Thymus (tissue), 11 donors: ENCODE results near the gene FUBP3. TPM values are rescaled to one million over a fixed set of nuclear protein-coding genes. Genes with fewer than 3 reads are reported as not detected.

Source experiments
- DNase-seq, 9 donors: peaks; one replicate each; pipeline ENCODE4 v3.0.0-alpha.2; 2013; ENCODE audit warnings: low spot score in 9 of 9, low read depth in 6 of 9, missing footprints in 1 of 9
- H3K27ac ChIP-seq, 2 donors: one replicate each; pipeline ENCODE4 v1.5.1; 2013; ENCODE audit warnings: control low read depth in 1 of 2, low read depth in 1 of 2, low read length in 1 of 2, mild to moderate bottlenecking in 1 of 2, moderate library complexity in 1 of 2
- H3K27me3 ChIP-seq, 2 donors: one replicate each; pipeline ENCODE4 v1.5.1; 2013; ENCODE audit warnings: low read length in 1 of 2; ENCODE audit not compliant: control insufficient read depth in 2 of 2, insufficient read depth in 1 of 2
- H3K36me3 ChIP-seq, 2 donors: one replicate each; pipeline ENCODE4 v1.5.1; 2013; ENCODE audit warnings: low read length in 1 of 2, mild to moderate bottlenecking in 1 of 2, moderate library complexity in 1 of 2; ENCODE audit not compliant: control insufficient read depth in 2 of 2, insufficient read depth in 2 of 2
- H3K4me1 ChIP-seq, 2 donors: one replicate each; pipeline ENCODE4 v1.5.1; 2013; ENCODE audit warnings: low read length in 2 of 2; ENCODE audit not compliant: control insufficient read depth in 2 of 2, insufficient read depth in 2 of 2
- H3K4me3 ChIP-seq, 2 donors: one replicate each; pipeline ENCODE4 v1.5.1; 2013; ENCODE audit warnings: low read length in 2 of 2, control low read depth in 1 of 2, mild to moderate bottlenecking in 1 of 2
- H3K9me3 ChIP-seq, 2 donors: one replicate each; pipeline ENCODE4 v1.5.1; 2013; ENCODE audit warnings: low read length in 1 of 2, mild to moderate bottlenecking in 1 of 2; ENCODE audit not compliant: control insufficient read depth in 2 of 2, insufficient read depth in 1 of 2
- WGBS: extraction: QIAGEN DNeasy Blood & Tissue Kit; methylation state at CpG from one replicate; pipeline ENCODE4 v1.1.7; 2013; 5-methylcytosine and 5-hydroxymethylcytosine counted together
- polyA plus RNA-seq: library from polyadenylated mRNA; stranded (reverse); fragments of 200-250 nt; gene quantifications from one replicate; pipeline ENCODE4 v1.2.3, GENCODE V29; 2013
- total RNA-seq: library from RNA; stranded (reverse); fragments of 120-200 nt; gene quantifications from one replicate; pipeline ENCODE4 v1.2.4, GENCODE V29; 2013
- donor health status: healthy.

Gene FUBP3
- total and polyA plus RNA-seq, 2 donors = 24.2 to 26.1 TPM

DNA sequence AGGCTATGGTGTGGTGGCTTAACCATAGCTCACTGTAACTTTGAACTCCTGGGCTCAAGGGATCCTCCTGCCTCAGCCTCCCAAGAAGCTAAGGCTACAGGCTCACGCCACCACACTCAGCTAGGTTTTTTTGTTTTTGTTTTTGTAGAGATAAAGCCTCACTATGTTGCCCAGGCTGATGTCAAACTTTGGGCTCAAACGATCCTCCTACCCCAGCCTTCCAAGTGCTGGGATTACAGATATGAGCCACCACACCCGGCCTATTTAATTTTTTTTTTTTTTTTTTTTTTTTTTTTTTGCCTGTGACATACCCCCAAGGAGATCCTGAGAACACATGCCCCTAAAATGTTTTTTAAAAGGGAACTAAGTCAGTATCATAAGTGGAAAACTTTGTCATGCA is 10.4 kb downstream of the FUBP3 start:
- no peak overlapping the region for H3K27ac ChIP-seq
- no peaks in the 10 kb centered on the region for H3K4me1 ChIP-seq
- peaks cover 12 to 13% of the 10 kb centered on the region in 2 donors for H3K36me3 ChIP-seq
- WGBS = 97% methylated on average over 3 of the region's 3 CpGs
- no peak overlapping the region for H3K4me3 ChIP-seq
- DNase-seq = no peak
- H3K27me3 ChIP-seq = no peaks in the 10 kb centered on the region
- no peaks in the 10 kb centered on the region for H3K9me3 ChIP-seq

DNA sequence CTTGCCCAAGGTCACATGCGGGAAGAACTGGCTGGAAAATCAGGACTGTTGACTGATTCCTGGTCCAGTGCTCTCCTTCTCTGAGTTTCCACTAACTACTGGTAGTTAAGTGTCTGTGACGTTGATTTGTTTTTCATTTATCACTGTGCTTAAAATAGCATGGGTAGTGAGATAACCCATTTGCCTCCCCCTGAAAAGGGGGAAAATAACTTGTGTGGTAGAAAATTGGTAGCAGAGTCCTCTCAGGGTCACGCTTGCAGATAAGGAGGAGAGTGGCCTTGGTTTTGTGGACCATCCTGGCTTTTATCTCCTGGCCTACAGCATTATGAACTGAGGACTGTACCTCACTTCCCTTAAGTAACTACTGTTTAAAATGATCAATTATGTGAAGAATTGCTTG is 10.9 kb downstream of the FUBP3 start:
- DNase-seq = no peak
- H3K36me3 ChIP-seq = peaks cover 13 to 15% of the 10 kb centered on the region in 2 donors
- WGBS = 99% methylated on average over 3 of the region's 3 CpGs
- H3K9me3 ChIP-seq = no peaks in the 10 kb centered on the region
- no peak overlapping the region for H3K4me3 ChIP-seq
- no peaks in the 10 kb centered on the region for H3K27me3 ChIP-seq
- no peak overlapping the region for H3K27ac ChIP-seq
- H3K4me1 ChIP-seq = no peaks in the 10 kb centered on the region

GRCh38 chr9:130593020-130593419 is 13.6 kb downstream of the FUBP3 start:
- Histone ChIP-seq H3K4me1 (no peaks in the 10 kb centered on the region), H3K27ac (no peak overlapping the region), H3K36me3 (peaks cover 20 to 34% of the 10 kb centered on the region in 2 donors), H3K4me3 (no peak overlapping the region), H3K9me3 (no peaks in the 10 kb centered on the region), H3K27me3 (no peaks in the 10 kb centered on the region)
- DNase-seq = no peak
- WGBS = 98% methylated on average over 2 of the region's 2 CpGs

DNA sequence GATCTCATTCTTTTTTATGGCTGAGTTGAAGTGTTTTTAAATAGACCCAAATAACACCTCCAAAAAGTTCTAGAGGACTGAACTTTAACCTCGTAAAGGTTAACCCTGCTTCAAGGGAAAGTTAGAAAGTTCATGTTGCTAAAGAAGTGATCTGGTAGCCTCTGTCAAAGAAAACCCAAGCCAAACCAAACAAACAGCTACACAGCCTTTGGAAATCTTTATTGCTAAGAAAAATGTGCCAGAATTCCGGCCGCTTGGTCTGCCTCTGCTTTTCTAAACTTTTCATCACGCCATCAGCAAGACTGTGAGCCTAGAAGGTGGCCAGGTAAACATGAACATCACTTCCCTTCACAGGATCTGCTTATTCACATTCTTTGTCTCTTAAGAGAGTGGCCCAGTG is 17.9 kb downstream of the FUBP3 start:
- Histone ChIP-seq H3K27me3 (no peaks in the 10 kb centered on the region), H3K9me3 (no peaks in the 10 kb centered on the region), H3K4me1 (no peaks in the 10 kb centered on the region), H3K4me3 (no peak overlapping the region), H3K36me3 (peaks cover 29 to 56% of the 10 kb centered on the region in 2 donors), H3K27ac (no peak overlapping the region)
- DNase-seq = no peak
- WGBS = 99% methylated on average over 4 of the region's 4 CpGs

DNA sequence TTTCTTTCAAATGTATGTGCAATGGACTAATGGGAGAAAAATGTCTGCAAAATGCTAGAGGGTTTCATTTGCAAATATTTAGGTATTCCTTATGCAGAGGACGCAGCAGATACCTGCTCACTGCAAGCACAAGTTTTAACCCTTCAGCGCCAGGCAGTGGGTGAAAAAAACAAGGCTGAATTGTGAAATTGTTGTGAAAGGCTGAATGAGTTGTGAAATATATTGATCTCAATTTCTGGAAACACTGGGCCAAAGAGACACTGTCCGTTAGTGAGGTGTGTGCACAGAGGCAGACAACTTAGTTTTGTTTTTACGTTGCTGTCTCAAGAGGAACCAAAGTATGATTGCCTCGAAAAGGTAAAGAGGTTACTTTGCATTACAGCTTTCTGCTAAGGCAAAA is 18.8 kb downstream of the FUBP3 start:
- H3K27me3 ChIP-seq = no peaks in the 10 kb centered on the region
- H3K9me3 ChIP-seq = no peaks in the 10 kb centered on the region
- H3K36me3 ChIP-seq = peaks cover 33 to 62% of the 10 kb centered on the region in 2 donors
- no peaks in the 10 kb centered on the region for H3K4me1 ChIP-seq
- no peak for DNase-seq
- 97% methylated on average over 5 of the region's 5 CpGs for WGBS
- no peak overlapping the region for H3K4me3 ChIP-seq
- H3K27ac ChIP-seq = no peak overlapping the region

GRCh38 chr9:130599625-130600024 is 20.2 kb downstream of the FUBP3 start:
- Histone ChIP-seq H3K36me3 (peaks cover 36 to 63% of the 10 kb centered on the region in 2 donors), H3K27ac (no peak overlapping the region), H3K9me3 (no peaks in the 10 kb centered on the region), H3K27me3 (no peaks in the 10 kb centered on the region), H3K4me3 (no peak overlapping the region), H3K4me1 (no peaks in the 10 kb centered on the region)
- DNase-seq = no peak
- 98% methylated on average over 2 of the region's 2 CpGs for WGBS

GRCh38 chr9:130601100-130601499 is 21.7 kb downstream of the FUBP3 start:
- H3K4me1 ChIP-seq = no peaks in the 10 kb centered on the region
- no peaks in the 10 kb centered on the region for H3K9me3 ChIP-seq
- H3K4me3 ChIP-seq = no peak overlapping the region
- WGBS = 97% methylated on average over 2 of the region's 2 CpGs
- DNase-seq = no peak
- peaks cover 35 to 57% of the 10 kb centered on the region in 2 donors for H3K36me3 ChIP-seq
- no peak overlapping the region for H3K27ac ChIP-seq
- H3K27me3 ChIP-seq = no peaks in the 10 kb centered on the region

DNA sequence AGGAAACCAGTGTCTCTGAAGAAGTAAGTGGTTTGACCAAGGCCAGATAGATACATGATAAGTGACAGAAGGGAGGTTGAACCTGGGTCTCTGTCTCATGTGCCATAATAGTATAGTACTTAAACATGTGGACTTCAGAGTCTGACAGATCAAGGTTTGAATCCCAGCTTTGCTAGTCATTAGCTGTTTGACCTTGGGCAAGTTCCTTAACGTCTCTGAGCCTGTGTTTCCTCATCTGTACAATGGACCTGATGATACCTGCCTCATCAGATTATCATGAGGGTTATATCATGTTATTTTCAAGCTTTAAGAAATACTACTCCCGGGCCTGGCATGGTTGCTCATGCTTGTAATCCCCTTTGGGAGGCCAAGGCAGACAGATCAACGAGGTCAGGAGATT is 24.9 kb downstream of the FUBP3 start:
- H3K27me3 ChIP-seq = no peaks in the 10 kb centered on the region
- no peak overlapping the region for H3K4me3 ChIP-seq
- peaks cover 26 to 50% of the 10 kb centered on the region in 2 donors for H3K36me3 ChIP-seq
- no peak for DNase-seq
- H3K27ac ChIP-seq = no peak overlapping the region
- no peaks in the 10 kb centered on the region for H3K4me1 ChIP-seq
- 98% methylated on average over 3 of the region's 3 CpGs for WGBS
- no peaks in the 10 kb centered on the region for H3K9me3 ChIP-seq

- Histone ChIP-seq H3K9me3 (no peaks in the 10 kb centered on the region), H3K36me3 (peaks cover 24 to 49% of the 10 kb centered on the region in 2 donors), H3K27me3 (no peaks in the 10 kb centered on the region), H3K4me3 (no peak overlapping the region), H3K4me1 (no peaks in the 10 kb centered on the region), H3K27ac (no peak overlapping the region)
- DNase-seq = no peak
- 98% methylated on average over 8 of the region's 8 CpGs for WGBS
Measured at GRCh38 chr9:130606887-130607600, 27.7 kb downstream of the FUBP3 start.
